ENCODE results near the gene EXD3. TPM values are rescaled to one million over a fixed set of nuclear protein-coding genes. Genes with fewer than 3 reads are reported as not detected.
A peak's percentile ranks its signal among the peaks of the same experiment; 100 is the strongest.

EXD3 gene
- total and polyA plus RNA-seq, 9 of the 15 experiments (the other 6 are each of a cell fraction or from before 2014, with no cell fraction given) = 0.29 to 12.5 (median 3.9) TPM

GRCh38 chr9:137277329-137278041, 145.5 kb downstream of the EXD3 start, which contains the start of gene TOR4A (continued):
- TF ChIP-seq ZBTB40 (IDR thresholded peaks at IDR 0.05) = peak; percentile 87
- TF ChIP-seq ZBTB40 (CRISPR knock-in tag; IDR thresholded peaks at IDR 0.05) = no peak
- no peak for TF ChIP-seq TRIM28 (IDR thresholded peaks at IDR 0.05)
- TF ChIP-seq ZNF77 (CRISPR knock-in tag; IDR thresholded peaks at IDR 0.05) = no peak
- no peak for TF ChIP-seq SRSF1 (IDR thresholded peaks at IDR 0.05; ENCODE audit: low read depth, low read length)
- TF ChIP-seq RNF2 (IDR thresholded peaks at IDR 0.05) = peak; percentile 55
- peak; percentile 93 for TF ChIP-seq PRDM10 (IDR thresholded peaks at IDR 0.05; ENCODE audit: partially characterized antibody)
- TF ChIP-seq HDAC3 (IDR thresholded peaks at IDR 0.05; ENCODE audit: borderline replicate concordance, partially characterized antibody) = peak; percentile 55
- TF ChIP-seq, protein P1, sequence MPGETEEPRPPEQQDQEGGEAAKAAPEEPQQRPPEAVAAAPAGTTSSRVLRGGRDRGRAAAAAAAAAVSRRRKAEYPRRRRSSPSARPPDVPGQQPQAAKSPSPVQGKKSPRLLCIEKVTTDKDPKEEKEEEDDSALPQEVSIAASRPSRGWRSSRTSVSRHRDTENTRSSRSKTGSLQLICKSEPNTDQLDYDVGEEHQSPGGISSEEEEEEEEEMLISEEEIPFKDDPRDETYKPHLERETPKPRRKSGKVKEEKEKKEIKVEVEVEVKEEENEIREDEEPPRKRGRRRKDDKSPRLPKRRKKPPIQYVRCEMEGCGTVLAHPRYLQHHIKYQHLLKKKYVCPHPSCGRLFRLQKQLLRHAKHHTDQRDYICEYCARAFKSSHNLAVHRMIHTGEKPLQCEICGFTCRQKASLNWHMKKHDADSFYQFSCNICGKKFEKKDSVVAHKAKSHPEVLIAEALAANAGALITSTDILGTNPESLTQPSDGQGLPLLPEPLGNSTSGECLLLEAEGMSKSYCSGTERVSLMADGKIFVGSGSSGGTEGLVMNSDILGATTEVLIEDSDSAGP (CRISPR knock-in tag; IDR thresholded peaks at IDR 0.05) = no peak
- TF ChIP-seq MTA1 (IDR thresholded peaks at IDR 0.05; ENCODE audit: borderline replicate concordance) = no peak; the same call in 1 of the 2 replicates
